ENCODE data around the gene REPS1. TPM values are rescaled to one million over a fixed set of nuclear protein-coding genes. Genes with fewer than 3 reads are reported as not detected.

REPS1 gene
- total RNA-seq, 1 experiment from 2014 or later = 55.1 TPM

DNA sequence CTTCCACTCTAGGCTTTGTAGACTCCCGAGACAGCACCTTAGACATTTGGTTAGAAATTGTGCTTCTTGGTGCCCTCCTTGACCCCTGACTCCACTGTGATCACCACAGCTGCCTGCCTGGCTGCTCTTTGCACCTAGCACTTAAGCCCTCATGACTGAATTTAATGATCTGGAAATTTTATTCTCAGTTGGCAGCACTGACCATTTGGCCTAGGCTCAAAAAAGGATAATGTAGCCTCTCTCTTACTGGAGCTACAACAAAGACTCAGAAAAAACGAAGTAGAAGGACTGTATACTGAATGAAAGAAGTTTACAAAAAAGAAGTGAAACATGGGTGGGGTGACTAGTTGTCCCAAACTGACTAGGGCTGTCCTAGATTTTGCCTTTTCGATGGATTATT, 29.2 kb upstream of the REPS1 start (continued):
- TF ChIP-seq, protein P1, sequence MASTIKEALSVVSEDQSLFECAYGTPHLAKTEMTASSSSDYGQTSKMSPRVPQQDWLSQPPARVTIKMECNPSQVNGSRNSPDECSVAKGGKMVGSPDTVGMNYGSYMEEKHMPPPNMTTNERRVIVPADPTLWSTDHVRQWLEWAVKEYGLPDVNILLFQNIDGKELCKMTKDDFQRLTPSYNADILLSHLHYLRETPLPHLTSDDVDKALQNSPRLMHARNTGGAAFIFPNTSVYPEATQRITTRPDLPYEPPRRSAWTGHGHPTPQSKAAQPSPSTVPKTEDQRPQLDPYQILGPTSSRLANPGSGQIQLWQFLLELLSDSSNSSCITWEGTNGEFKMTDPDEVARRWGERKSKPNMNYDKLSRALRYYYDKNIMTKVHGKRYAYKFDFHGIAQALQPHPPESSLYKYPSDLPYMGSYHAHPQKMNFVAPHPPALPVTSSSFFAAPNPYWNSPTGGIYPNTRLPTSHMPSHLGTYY (CRISPR knock-in tag; IDR thresholded peaks at IDR 0.05) = no peak
- no peak for TF ChIP-seq NR1H2 (CRISPR knock-in tag; IDR thresholded peaks at IDR 0.05)
- no peak for TF ChIP-seq ZNF138 (CRISPR knock-in tag; conservative IDR thresholded peaks at IDR 0.05)
- no peak for TF ChIP-seq ZBTB21 (CRISPR knock-in tag; IDR thresholded peaks at IDR 0.05; ENCODE audit: borderline replicate concordance)
- no peak for TF ChIP-seq SOX15 (CRISPR knock-in tag; IDR thresholded peaks at IDR 0.05)
- TF ChIP-seq ZNF263 (CRISPR knock-in tag; IDR thresholded peaks at IDR 0.05; ENCODE audit: low read depth) = no peak
- TF ChIP-seq JAZF1 (CRISPR knock-in tag; IDR thresholded peaks at IDR 0.05) = no peak
- no peak for TF ChIP-seq ELF4 (CRISPR knock-in tag; IDR thresholded peaks at IDR 0.05; ENCODE audit: low read depth)

DNA sequence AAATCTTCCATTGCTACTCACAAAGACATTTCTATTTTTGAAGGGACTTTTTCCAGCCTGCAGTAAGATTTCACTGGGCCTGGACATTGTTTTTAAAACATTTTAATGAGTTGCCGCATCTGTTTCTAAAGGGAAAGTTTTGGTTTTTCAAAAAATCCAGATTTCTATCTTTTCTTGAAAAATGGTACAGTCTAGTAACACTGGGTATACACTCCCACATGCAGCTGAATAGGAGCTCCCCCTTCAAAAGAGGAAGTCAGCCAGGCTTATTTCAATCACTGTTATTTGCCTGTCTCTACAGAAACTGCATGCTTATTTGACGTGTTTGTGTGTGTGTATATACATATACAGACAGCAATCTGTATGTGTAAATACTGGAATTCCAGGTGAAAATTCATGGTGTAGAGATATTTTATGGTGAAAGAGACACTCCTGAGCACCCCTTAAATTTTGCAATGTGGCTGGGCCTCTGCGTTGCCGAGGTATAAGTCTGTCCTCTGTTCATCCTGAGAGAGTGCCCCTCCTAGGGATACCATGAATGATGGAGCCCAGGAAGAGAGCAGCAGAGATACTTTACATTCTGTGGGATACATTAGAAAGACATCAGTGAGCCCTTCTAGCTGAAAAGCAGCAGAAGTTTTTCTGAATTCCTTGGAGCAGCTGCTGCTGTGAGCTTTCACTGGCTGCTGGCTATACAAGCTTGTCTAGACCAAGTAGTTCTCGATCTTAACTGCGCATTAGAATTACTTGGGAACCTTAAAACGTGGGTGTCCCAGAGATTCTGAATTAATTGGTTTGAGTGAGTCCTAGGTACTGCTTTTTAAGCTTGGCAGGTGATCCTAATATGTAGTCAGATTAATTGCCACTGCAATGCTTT, 28.5 kb upstream of the REPS1 start:
- Mint-ChIP-seq H3K9me3 (no peaks in the 10 kb centered on the region), H3K4me1 (peaks cover 30% of the 10 kb centered on the region), H3K4me3 (no peak overlapping the region), H3K27me3 (ENCODE audit: low read depth) (no peaks in the 10 kb centered on the region), H3K36me3 (no peaks in the 10 kb centered on the region), H3K27ac (no peak overlapping the region)
- ChIA-PET CTCF (no interaction called here), POLR2A (interaction anchor here (0.5 kb wide), 1 partner anchor 368 kb away, joined by 3 read pairs; no protein-coding TSS in a partner anchor)
- ATAC-seq (peak; percentile 75), DNase-seq (ENCODE audit: low spot score) (no peak)
- TF ChIP-seq CREM (CRISPR knock-in tag; IDR thresholded peaks at IDR 0.05) (no peak), HMGA2 (CRISPR knock-in tag; IDR thresholded peaks at IDR 0.05) (no peak), ELF4 (CRISPR knock-in tag; IDR thresholded peaks at IDR 0.05; ENCODE audit: low read depth) (no peak), ZNF121 (CRISPR knock-in tag; IDR thresholded peaks at IDR 0.05) (no peak), MYBL2 (CRISPR knock-in tag; IDR thresholded peaks at IDR 0.05) (no peak), SP1 (CRISPR knock-in tag; conservative IDR thresholded peaks at IDR 0.05) (no peak), ZBTB21 (CRISPR knock-in tag; IDR thresholded peaks at IDR 0.05; ENCODE audit: borderline replicate concordance) (no peak), FOXJ3 (CRISPR knock-in tag; IDR thresholded peaks at IDR 0.05; ENCODE audit: borderline replicate concordance) (no peak), NFATC4 (CRISPR knock-in tag; IDR thresholded peaks at IDR 0.05) (no peak)
- TF ChIP-seq, protein P1 (CRISPR knock-in tag; IDR thresholded peaks at IDR 0.05) = no peak
- TF ChIP-seq, protein P2, sequence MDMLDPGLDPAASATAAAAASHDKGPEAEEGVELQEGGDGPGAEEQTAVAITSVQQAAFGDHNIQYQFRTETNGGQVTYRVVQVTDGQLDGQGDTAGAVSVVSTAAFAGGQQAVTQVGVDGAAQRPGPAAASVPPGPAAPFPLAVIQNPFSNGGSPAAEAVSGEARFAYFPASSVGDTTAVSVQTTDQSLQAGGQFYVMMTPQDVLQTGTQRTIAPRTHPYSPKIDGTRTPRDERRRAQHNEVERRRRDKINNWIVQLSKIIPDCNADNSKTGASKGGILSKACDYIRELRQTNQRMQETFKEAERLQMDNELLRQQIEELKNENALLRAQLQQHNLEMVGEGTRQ (CRISPR knock-in tag; IDR thresholded peaks at IDR 0.05) = no peak
- TF ChIP-seq, protein P3, sequence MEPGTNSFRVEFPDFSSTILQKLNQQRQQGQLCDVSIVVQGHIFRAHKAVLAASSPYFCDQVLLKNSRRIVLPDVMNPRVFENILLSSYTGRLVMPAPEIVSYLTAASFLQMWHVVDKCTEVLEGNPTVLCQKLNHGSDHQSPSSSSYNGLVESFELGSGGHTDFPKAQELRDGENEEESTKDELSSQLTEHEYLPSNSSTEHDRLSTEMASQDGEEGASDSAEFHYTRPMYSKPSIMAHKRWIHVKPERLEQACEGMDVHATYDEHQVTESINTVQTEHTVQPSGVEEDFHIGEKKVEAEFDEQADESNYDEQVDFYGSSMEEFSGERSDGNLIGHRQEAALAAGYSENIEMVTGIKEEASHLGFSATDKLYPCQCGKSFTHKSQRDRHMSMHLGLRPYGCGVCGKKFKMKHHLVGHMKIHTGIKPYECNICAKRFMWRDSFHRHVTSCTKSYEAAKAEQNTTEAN (CRISPR knock-in tag; IDR thresholded peaks at IDR 0.05) = no peak
- TF ChIP-seq, protein P4, sequence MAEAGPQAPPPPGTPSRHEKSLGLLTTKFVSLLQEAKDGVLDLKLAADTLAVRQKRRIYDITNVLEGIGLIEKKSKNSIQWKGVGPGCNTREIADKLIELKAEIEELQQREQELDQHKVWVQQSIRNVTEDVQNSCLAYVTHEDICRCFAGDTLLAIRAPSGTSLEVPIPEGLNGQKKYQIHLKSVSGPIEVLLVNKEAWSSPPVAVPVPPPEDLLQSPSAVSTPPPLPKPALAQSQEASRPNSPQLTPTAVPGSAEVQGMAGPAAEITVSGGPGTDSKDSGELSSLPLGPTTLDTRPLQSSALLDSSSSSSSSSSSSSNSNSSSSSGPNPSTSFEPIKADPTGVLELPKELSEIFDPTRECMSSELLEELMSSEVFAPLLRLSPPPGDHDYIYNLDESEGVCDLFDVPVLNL (CRISPR knock-in tag; IDR thresholded peaks at IDR 0.05; ENCODE audit: borderline replicate concordance, low read depth) = no peak
- TF ChIP-seq, protein P5, sequence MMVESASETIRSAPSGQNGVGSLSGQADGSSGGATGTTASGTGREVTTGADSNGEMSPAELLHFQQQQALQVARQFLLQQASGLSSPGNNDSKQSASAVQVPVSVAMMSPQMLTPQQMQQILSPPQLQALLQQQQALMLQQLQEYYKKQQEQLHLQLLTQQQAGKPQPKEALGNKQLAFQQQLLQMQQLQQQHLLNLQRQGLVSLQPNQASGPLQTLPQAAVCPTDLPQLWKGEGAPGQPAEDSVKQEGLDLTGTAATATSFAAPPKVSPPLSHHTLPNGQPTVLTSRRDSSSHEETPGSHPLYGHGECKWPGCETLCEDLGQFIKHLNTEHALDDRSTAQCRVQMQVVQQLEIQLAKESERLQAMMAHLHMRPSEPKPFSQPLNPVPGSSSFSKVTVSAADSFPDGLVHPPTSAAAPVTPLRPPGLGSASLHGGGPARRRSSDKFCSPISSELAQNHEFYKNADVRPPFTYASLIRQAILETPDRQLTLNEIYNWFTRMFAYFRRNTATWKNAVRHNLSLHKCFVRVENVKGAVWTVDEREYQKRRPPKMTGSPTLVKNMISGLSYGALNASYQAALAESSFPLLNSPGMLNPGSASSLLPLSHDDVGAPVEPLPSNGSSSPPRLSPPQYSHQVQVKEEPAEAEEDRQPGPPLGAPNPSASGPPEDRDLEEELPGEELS (CRISPR knock-in tag; IDR thresholded peaks at IDR 0.05) = no peak
- TF ChIP-seq, protein P6, sequence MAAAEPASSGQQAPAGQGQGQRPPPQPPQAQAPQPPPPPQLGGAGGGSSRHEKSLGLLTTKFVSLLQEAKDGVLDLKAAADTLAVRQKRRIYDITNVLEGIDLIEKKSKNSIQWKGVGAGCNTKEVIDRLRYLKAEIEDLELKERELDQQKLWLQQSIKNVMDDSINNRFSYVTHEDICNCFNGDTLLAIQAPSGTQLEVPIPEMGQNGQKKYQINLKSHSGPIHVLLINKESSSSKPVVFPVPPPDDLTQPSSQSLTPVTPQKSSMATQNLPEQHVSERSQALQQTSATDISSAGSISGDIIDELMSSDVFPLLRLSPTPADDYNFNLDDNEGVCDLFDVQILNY (CRISPR knock-in tag; IDR thresholded peaks at IDR 0.05) = no peak
